Stomach (tissue), 4 donors: ENCODE measurements around the gene ATN1.

Experiments
- CTCF ChIP-seq, 7 experiments: fragments of 450-650 bp in 4 of 7; fragments of 200-600 bp in 3 of 7; sonication (generic) in 3 of 7; IDR thresholded peaks; one replicate each; pipeline ENCODE4 v1.5.1; 2016 to 2019; ENCODE audit warnings: antibody characterized with exemption in 7 of 7, control low read depth in 2 of 7, mild to moderate bottlenecking in 1 of 7
- EP300 ChIP-seq: sonication (generic); formaldehyde crosslinking; IDR thresholded peaks from one replicate; pipeline ENCODE4 v1.6.1; 2017; ENCODE audit warnings: antibody characterized with exemption
- POLR2A ChIP-seq, 4 donors: fragments of 450-650 bp; IDR thresholded peaks; one replicate each; pipeline ENCODE4 v1.6.1; 2016; ENCODE audit warnings: antibody characterized with exemption in 4 of 4, control low read depth in 2 of 4, mild to moderate bottlenecking in 1 of 4, moderate library complexity in 1 of 4
- POLR2AphosphoS5 ChIP-seq, 3 donors: sonication (generic); formaldehyde crosslinking; IDR thresholded peaks; one replicate each; pipeline ENCODE4 v1.6.1; 2016; ENCODE audit warnings: antibody characterized with exemption in 3 of 3

- TF ChIP-seq CTCF (IDR thresholded peaks at IDR 0.05), result no peak
- TF ChIP-seq POLR2A (IDR thresholded peaks at IDR 0.05), result no peak
- TF ChIP-seq EP300, result no peak
- no peak for TF ChIP-seq POLR2AphosphoS5 (IDR thresholded peaks at IDR 0.05)
Observed at GRCh38 chr12:6948873-6949594, 21.3 kb downstream of the ATN1 start.
